GM12872 (cell line): ENCODE results near the gene CERCAM.

Experiments used
- CTCF ChIP-seq: IDR thresholded peaks from 3 replicates; pipeline ENCODE4 v1.5.1; 2011; ENCODE audit warnings: low read depth, mild to moderate bottlenecking, low read length, moderate library complexity; ENCODE audit not compliant: insufficient read depth

The CERCAM gene

GRCh38 chr9:128406848-128407391, 13.7 kb upstream of the CERCAM start:
- no peak for TF ChIP-seq CTCF

DNA sequence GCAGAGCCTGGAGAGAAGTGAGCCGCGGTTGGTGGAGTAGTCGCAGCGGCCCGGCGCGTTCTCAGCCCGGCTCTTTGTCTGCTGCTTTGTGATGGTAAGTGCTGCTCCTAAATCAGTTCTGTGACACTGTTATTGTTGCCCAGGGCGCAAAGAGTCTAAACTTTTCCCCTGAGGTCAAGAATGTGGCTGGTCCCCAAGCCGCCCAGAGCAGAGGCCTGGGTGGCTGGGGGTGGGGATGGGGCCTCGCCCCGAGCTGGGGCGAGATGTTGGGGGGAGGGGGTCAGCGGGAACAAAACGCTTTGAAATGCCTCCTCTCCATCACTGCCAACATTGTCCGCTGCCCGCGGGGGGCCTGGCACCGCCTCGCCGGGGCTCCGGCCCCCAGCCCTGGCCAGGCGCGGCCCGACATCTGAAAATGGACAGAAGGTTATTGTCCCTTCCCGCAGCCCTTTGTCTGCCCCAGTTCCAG, 11.7 kb upstream of the CERCAM start:
- no peak for TF ChIP-seq CTCF

GRCh38 chr9:128409450-128409849, 11.2 kb upstream of the CERCAM start:
- TF ChIP-seq CTCF, result no peak

GRCh38 chr9:128409978-128410377, 10.7 kb upstream of the CERCAM start:
- no peak for TF ChIP-seq CTCF

DNA sequence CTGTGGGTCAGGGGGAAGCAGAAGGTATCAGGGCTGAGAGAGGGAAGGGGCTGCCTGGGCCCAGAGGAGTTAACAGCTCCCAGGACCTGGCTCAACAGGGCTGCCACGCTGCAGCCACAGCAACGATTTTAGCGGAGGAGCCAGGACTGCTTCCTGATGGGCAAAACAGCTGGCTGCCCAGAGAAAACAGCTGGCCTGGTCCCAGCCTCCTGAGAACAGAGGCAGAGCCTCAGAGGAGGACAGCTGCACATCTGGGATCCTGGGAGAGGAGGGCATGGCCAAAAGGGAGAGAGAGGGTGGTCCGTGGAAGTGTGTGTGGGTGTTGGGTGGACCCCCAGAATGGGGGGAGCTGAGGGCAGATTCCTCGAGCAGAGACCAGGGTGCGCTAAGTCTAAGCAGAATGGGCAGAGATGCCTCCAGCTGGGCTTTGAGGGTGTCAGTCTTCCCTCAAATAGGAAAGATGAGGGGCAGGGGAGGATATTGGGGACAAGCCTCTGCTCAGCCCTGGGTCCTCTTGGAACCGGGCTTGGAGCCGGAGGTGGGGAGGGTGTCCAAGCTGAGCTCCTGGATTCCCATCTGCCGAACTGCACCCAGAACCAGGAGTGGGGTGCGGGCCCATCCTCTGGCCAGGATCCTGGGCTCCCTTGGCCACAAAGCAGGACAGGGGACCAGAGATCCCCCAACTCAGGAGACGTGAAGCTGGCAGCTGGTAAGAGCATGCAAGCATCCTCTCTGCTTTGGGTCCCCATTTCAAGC, 9.1 kb upstream of the CERCAM start:
- no peak for TF ChIP-seq CTCF

- peak; percentile 63 for TF ChIP-seq CTCF
These were observed 8.4 kb upstream of the CERCAM start for GRCh38 chr9:128412120-128412790.

GRCh38 chr9:128414461-128414860, 6.2 kb upstream of the CERCAM start:
- no peak for TF ChIP-seq CTCF
